HEK293 (cell line): Measurements from ENCODE around the gene CELF4.

Experiments used
- CTCF ChIP-seq: fragments of 450-650 bp; formaldehyde crosslinking; IDR thresholded peaks from 2 replicates; pipeline ENCODE4 v1.5.1; 2016; ENCODE audit warnings: missing biosample characterization, missing genetic modification characterization
- PBX3 ChIP-seq: sonication (generic); formaldehyde crosslinking; IDR thresholded peaks from 2 replicates; pipeline ENCODE4 v1.8.1; 2022; ENCODE audit warnings: mild to moderate bottlenecking, moderate library complexity, missing genetic modification reagents
- REST ChIP-seq: fragments of 450-650 bp; formaldehyde crosslinking; IDR thresholded peaks from 2 replicates; pipeline ENCODE4 v1.5.1; 2016; ENCODE audit warnings: missing biosample characterization, missing genetic modification characterization
- SP2 ChIP-seq: fragments of 450-650 bp; formaldehyde crosslinking; IDR thresholded peaks from 2 replicates; pipeline ENCODE4 v1.5.1; 2016; ENCODE audit warnings: missing biosample characterization, missing genetic modification characterization
- ZBTB7A ChIP-seq: fragments of 450-650 bp; formaldehyde crosslinking; IDR thresholded peaks from 2 replicates; pipeline ENCODE4 v1.5.1; 2016; ENCODE audit warnings: low read depth, missing biosample characterization, missing genetic modification characterization
- ZNF121 ChIP-seq: fragments of 450-650 bp; formaldehyde crosslinking; IDR thresholded peaks from 2 replicates; pipeline ENCODE4 v1.5.1; 2016; ENCODE audit warnings: missing biosample characterization, missing genetic modification characterization
- ZNF24 ChIP-seq: fragments of 450-650 bp; formaldehyde crosslinking; IDR thresholded peaks from 2 replicates; pipeline ENCODE4 v1.5.1; 2016; ENCODE audit warnings: missing biosample characterization, missing genetic modification characterization
- ZNF544 ChIP-seq: fragments of 450-650 bp; formaldehyde crosslinking; IDR thresholded peaks from 2 replicates; pipeline ENCODE4 v1.5.0; 2017; ENCODE audit warnings: missing biosample characterization, missing genetic modification characterization

- TF ChIP-seq PBX3 (CRISPR knock-in tag) (no peak), ZNF121 (no peak), CTCF (tag by site-specific recombination) (no peak), ZNF544 (tag by site-specific recombination) (no peak), ZNF24 (no peak), REST (no peak), ZBTB7A (tag by site-specific recombination) (no peak), SP2 (tag by site-specific recombination) (no peak)
These were observed 43.8 kb downstream of the CELF4 start for GRCh38 chr18:37521510-37522465.
